ENCODE results near the gene DHRS4.

DNA sequence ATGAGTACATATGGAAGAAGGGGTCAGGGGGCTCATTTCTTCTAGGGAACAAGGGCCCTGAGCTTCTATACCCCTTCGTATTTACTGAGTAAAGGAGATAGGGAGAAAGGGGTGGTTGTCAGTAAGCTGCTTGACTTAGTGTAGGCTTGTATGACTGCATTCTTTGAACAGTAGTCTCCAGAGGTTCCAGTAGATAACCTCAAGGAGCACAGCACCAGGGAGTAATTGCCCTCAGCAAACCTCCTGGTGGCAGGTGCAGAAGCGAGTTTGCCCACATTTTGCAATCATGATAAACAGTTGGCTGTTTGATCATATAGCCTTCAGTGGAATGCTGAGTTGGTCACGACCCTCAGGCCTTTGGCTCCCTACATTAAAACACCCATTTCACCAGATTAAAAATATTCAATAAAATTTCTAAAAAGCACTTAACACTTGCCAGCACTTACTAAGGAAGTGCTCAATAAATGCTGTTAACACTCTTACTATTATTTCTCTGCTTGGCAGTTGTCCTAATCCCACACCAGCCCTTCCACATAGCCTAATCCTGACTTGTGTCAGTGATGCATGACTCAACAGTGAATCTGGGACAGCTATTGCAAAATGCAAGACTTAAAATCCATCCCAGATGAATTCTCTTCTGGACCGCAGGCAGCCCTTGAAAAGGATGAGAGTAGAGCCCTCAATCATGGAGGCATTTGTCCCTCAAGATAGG is 31.5 kb downstream of the DHRS4 start:
- TF ChIP-seq, protein P1, sequence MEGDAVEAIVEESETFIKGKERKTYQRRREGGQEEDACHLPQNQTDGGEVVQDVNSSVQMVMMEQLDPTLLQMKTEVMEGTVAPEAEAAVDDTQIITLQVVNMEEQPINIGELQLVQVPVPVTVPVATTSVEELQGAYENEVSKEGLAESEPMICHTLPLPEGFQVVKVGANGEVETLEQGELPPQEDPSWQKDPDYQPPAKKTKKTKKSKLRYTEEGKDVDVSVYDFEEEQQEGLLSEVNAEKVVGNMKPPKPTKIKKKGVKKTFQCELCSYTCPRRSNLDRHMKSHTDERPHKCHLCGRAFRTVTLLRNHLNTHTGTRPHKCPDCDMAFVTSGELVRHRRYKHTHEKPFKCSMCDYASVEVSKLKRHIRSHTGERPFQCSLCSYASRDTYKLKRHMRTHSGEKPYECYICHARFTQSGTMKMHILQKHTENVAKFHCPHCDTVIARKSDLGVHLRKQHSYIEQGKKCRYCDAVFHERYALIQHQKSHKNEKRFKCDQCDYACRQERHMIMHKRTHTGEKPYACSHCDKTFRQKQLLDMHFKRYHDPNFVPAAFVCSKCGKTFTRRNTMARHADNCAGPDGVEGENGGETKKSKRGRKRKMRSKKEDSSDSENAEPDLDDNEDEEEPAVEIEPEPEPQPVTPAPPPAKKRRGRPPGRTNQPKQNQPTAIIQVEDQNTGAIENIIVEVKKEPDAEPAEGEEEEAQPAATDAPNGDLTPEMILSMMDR (IDR thresholded peaks at IDR 0.05): no peak
- no peak for TF ChIP-seq POLR2A (IDR thresholded peaks at IDR 0.05)

Data from lower leg skin (tissue), 3 donors.